BE2C (cell line): Measurements from ENCODE around the gene EXOC4.

Source experiments
- DNase-seq: peaks from one replicate; pipeline ENCODE4 v3.0.0-alpha.2; 2020
- H3K27me3 ChIP-seq: fragments of 250-450 bp; sonication (Bioruptor Pico); 2 replicates; pipeline ENCODE4 v1.5.1; 2020; ENCODE audit warnings: mild to moderate bottlenecking
- H3K36me3 ChIP-seq: fragments of 250-450 bp; sonication (Bioruptor Pico); 2 replicates; pipeline ENCODE4 v1.5.1; 2020; ENCODE audit warnings: mild to moderate bottlenecking
- H3K4me1 ChIP-seq: fragments of 250-450 bp; sonication (Bioruptor Pico); 2 replicates; pipeline ENCODE4 v1.5.1; 2020
- H3K4me3 ChIP-seq: 2 replicates; pipeline ENCODE4 v1.5.1; 2011; ENCODE audit warnings: low read depth, low read length
- H3K9me3 ChIP-seq: fragments of 250-450 bp; sonication (Bioruptor Pico); 2 replicates; pipeline ENCODE4 v1.5.1; 2020
- TF ChIP-seq, protein P1 (sequence below): IDR thresholded peaks from 2 replicates; pipeline ENCODE4 v1.5.1; 2012; ENCODE audit warnings: mild to moderate bottlenecking, low read depth, low read length

Gene EXOC4

DNA sequence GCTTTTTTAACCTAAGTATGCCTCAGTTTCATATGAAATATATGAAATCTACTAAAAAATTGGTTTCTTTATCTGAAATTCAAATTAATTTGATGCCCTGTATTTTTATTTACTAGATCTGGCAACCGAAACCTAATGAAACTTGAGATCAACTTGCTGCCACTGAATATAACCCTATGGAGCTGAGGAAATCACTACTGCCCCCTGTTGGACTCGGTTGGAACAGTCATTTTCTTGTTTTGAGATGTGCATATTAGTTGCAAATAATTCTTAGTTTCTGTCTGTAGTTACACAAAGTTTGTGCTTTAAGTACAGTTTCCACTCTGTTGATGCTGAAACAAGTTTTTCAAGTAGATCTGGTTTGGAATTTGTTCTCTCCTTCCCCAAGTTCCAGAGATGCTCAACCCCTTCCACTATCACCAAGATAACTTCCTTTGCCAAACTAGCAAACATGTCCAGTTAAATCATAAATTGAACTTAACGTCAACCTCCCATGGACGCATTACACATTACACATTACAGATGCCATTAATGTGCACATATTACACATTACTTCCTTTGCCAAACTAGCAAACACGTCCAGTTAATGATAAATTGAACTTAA, 22.2 kb upstream of the EXOC4 start:
- peak; percentile 59 for DNase-seq
- TF ChIP-seq, protein P1, sequence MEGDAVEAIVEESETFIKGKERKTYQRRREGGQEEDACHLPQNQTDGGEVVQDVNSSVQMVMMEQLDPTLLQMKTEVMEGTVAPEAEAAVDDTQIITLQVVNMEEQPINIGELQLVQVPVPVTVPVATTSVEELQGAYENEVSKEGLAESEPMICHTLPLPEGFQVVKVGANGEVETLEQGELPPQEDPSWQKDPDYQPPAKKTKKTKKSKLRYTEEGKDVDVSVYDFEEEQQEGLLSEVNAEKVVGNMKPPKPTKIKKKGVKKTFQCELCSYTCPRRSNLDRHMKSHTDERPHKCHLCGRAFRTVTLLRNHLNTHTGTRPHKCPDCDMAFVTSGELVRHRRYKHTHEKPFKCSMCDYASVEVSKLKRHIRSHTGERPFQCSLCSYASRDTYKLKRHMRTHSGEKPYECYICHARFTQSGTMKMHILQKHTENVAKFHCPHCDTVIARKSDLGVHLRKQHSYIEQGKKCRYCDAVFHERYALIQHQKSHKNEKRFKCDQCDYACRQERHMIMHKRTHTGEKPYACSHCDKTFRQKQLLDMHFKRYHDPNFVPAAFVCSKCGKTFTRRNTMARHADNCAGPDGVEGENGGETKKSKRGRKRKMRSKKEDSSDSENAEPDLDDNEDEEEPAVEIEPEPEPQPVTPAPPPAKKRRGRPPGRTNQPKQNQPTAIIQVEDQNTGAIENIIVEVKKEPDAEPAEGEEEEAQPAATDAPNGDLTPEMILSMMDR: peak; percentile 94

DNA sequence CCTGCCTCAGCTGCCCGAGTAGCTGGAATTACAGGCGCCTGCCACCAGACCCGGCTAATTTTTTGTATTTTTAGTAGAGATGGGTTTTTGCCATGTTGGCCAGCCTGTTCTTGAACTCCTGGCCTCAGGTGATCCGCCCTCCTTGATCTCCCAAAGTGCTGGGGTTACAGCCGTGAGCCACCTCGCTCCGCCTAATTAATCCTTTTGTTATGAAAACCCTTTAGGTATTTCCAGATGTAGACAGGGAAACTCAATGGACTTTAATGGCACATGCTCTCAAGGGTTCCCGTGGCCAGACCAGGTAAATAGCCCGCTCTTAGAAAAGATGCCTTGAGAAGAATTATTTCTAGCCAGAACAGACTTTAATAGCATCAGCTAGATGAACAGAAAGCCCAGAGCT, 19.7 kb upstream of the EXOC4 start:
- no peak overlapping the region for H3K4me3 ChIP-seq
- peaks cover 8% of the 10 kb centered on the region for H3K4me1 ChIP-seq
- TF ChIP-seq, protein P1: no peak
- no peaks in the 10 kb centered on the region for H3K9me3 ChIP-seq
- H3K36me3 ChIP-seq: no peaks in the 10 kb centered on the region
- H3K27me3 ChIP-seq: no peaks in the 10 kb centered on the region
- no peak for DNase-seq

More for the DNA sequence above, 22.2 kb upstream of the EXOC4 start:
- H3K36me3 ChIP-seq: no peaks in the 10 kb centered on the region
- peaks cover 8% of the 10 kb centered on the region for H3K4me1 ChIP-seq
- H3K4me3 ChIP-seq: no peak overlapping the region
- no peaks in the 10 kb centered on the region for H3K9me3 ChIP-seq
- no peaks in the 10 kb centered on the region for H3K27me3 ChIP-seq

- no peaks in the 10 kb centered on the region for H3K27me3 ChIP-seq
- H3K9me3 ChIP-seq: no peaks in the 10 kb centered on the region
- no peaks in the 10 kb centered on the region for H3K36me3 ChIP-seq
- no peak overlapping the region for H3K4me3 ChIP-seq
- H3K4me1 ChIP-seq: peaks cover 8% of the 10 kb centered on the region
- TF ChIP-seq, protein P1: no peak
- DNase-seq: no peak
Measured at GRCh38 chr7:133234961-133235875, 17.7 kb upstream of the EXOC4 start.

GRCh38 chr7:133237545-133237944, 15.3 kb upstream of the EXOC4 start:
- no peaks in the 10 kb centered on the region for H3K27me3 ChIP-seq
- H3K4me3 ChIP-seq: no peak overlapping the region

DNA sequence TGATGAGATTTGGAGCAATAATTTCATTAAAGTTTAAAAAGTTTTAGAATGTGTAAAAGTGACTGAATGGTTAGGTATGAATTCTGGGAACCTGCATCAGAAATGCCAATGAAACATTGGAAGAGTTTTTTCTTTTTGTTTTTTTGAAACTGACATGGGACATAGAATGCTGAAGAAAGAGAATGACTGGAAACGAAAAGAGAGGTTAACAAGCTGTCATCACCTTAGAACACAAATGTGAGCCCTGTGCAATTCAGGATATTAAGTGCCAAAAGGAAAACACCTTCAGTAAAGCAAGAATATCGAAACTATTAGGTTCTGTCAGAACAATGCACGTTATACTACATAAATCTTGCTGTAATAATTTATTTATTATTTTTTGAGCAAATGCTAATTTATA, 12.6 kb upstream of the EXOC4 start:
- Histone ChIP-seq H3K4me3 (no peak overlapping the region), H3K4me1 (peaks cover 3% of the 10 kb centered on the region), H3K9me3 (no peaks in the 10 kb centered on the region), H3K36me3 (no peaks in the 10 kb centered on the region), H3K27me3 (no peaks in the 10 kb centered on the region)
- TF ChIP-seq, protein P1: no peak
- no peak for DNase-seq

More at GRCh38 chr7:133237545-133237944, 15.3 kb upstream of the EXOC4 start:
- peaks cover 8% of the 10 kb centered on the region for H3K4me1 ChIP-seq
- no peaks in the 10 kb centered on the region for H3K36me3 ChIP-seq
- no peak for DNase-seq
- TF ChIP-seq, protein P1: no peak
- H3K9me3 ChIP-seq: no peaks in the 10 kb centered on the region

DNA sequence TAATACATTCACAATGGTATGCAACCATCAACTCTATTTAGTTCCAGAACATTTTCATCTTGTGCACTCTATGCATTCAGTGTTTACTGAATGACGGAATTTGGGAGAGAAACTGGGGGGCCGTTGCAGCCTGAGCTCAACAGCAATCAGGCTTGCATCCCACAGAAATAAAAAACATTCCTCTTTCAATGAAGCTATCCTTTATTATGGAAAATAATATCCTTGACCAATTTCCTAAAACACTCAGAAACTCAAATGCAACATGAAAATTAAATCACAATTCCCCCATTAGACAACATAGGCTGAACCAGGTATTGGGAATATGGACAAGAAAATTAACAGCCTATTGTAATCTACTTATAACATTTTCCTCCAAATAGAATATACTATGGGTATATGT, 6.3 kb upstream of the EXOC4 start:
- H3K36me3 ChIP-seq: no peaks in the 10 kb centered on the region
- TF ChIP-seq, protein P1: no peak
- H3K27me3 ChIP-seq: no peaks in the 10 kb centered on the region
- H3K4me3 ChIP-seq: no peak overlapping the region
- no peaks in the 10 kb centered on the region for H3K4me1 ChIP-seq
- DNase-seq: no peak
- H3K9me3 ChIP-seq: no peaks in the 10 kb centered on the region; the same call in 1 of the 2 replicates
